Left cardiac atrium (tissue), 4 donors: ENCODE measurements around the gene SLC39A9. TPM values are rescaled to one million over a fixed set of nuclear protein-coding genes. Genes with fewer than 3 reads are reported as not detected.
"Not testable (repeated sequence)": the region's sequence is repeated elsewhere in the genome, so short reads cannot be mapped to it uniquely, and the experiment has no call there.

Experiments used
- ATAC-seq, 2 donors: fragments of 200-7000 bp; cut with Tn5 transposase; one replicate each; pipeline ENCODE4 v1.9.1; 2020; ENCODE audit warnings: mild to moderate bottlenecking in 2 of 2, moderate library complexity in 2 of 2
- DNase-seq: peaks from one replicate; pipeline ENCODE4 v3.0.0-alpha.2; 2020
- intact Hi-C, 2 donors: fragments of 100-400 bp; cut with DNase I; formaldehyde crosslinking; loops; one replicate each; pipeline versions ENCODE4 v1.14.1 to v1.15.1; 2022 to 2023
- total RNA-seq, 2 donors: library from RNA; stranded (reverse); fragmentation: NEBNext Ultra II Directional; extraction: Animal tissue kit (Norgen Biotek cat#: 25700); gene quantifications; one replicate each; pipeline ENCODE4 v1.2.1, GENCODE V29; 2021
- donor health status: DM: no; HTN: yes; CAD: no.
- donor health status: DM: no; HTN: yes; CAD: no; lungs with severe emphysema.
- donor health status: DM: yes; HTN: yes; CAD: no.
- donor health status: Dilated cardiomyopathy.

SLC39A9 gene
- total RNA-seq, 2 donors from 2014 or later: 25.7 to 36.0 TPM

GRCh38 chr14:69363964-69364363 lies 34.5 kb upstream of the SLC39A9 start:
- intact Hi-C loops: loop anchor here in 1 of 2 donors (2.0 to 10.0 kb wide), 2 partner anchors 119 to 239 kb away; no protein-coding TSS in a partner anchor
- ATAC-seq: no peak
- no peak for DNase-seq

GRCh38 chr14:69364378-69364777 lies 34.1 kb upstream of the SLC39A9 start:
- DNase-seq (no peak), ATAC-seq (no peak)
- intact Hi-C loops: loop anchor here in 1 of 2 donors (10.0 kb wide), 1 partner anchor 240 kb away; no protein-coding TSS in a partner anchor

GRCh38 chr14:69366069-69366468 lies 32.4 kb upstream of the SLC39A9 start:
- ATAC-seq: no peak
- DNase-seq: no peak
- intact Hi-C loops: loop anchor here in 1 of 2 donors (10.0 kb wide), 1 partner anchor 241 kb away; no protein-coding TSS in a partner anchor

- ATAC-seq: no peak
- intact Hi-C loops: loop anchor here in 1 of 2 donors (10.0 kb wide), 1 partner anchor 242 kb away; no protein-coding TSS in a partner anchor
Measured at GRCh38 chr14:69366761-69367160, 31.7 kb upstream of the SLC39A9 start.

GRCh38 chr14:69368381-69368780 lies 30.1 kb upstream of the SLC39A9 start:
- ATAC-seq (no peak), DNase-seq (no peak)
- intact Hi-C loops: loop anchor here in 1 of 2 donors (10.0 kb wide), 1 partner anchor 244 kb away; no protein-coding TSS in a partner anchor

More at GRCh38 chr14:69366761-69367160, 31.7 kb upstream of the SLC39A9 start:
- no peak for DNase-seq

GRCh38 chr14:69370061-69370460 lies 28.4 kb upstream of the SLC39A9 start:
- intact Hi-C loops: no loop called here
- ATAC-seq (no peak), DNase-seq (no peak)

- no peak for DNase-seq
Measured at GRCh38 chr14:69372146-69372545, 26.3 kb upstream of the SLC39A9 start.

GRCh38 chr14:69373104-69373503 lies 25.4 kb upstream of the SLC39A9 start:
- ATAC-seq (no peak), DNase-seq (no peak)
- intact Hi-C loops: no loop called here

More at GRCh38 chr14:69372146-69372545, 26.3 kb upstream of the SLC39A9 start:
- no peak for ATAC-seq
- intact Hi-C loops: no loop called here

- ATAC-seq (no peak), DNase-seq (no peak)
- intact Hi-C loops: no loop called here
Measured at GRCh38 chr14:69374235-69374634, 24.3 kb upstream of the SLC39A9 start.

- intact Hi-C loops: no loop called here
- DNase-seq (no peak), ATAC-seq (no peak)
Measured at GRCh38 chr14:69375182-69375581, 23.3 kb upstream of the SLC39A9 start.

GRCh38 chr14:69375722-69376121 lies 22.8 kb upstream of the SLC39A9 start:
- no peak for ATAC-seq
- DNase-seq: no peak
- intact Hi-C loops: no loop called here

- intact Hi-C loops: no loop called here
- no peak for ATAC-seq
- no peak for DNase-seq
Measured at GRCh38 chr14:69376439-69376838, 22.1 kb upstream of the SLC39A9 start.

GRCh38 chr14:69378274-69378673 lies 20.2 kb upstream of the SLC39A9 start:
- DNase-seq (no peak), ATAC-seq (no peak)
- intact Hi-C loops: no loop called here

- DNase-seq: no peak
- ATAC-seq: no peak
- intact Hi-C loops: no loop called here
Measured at GRCh38 chr14:69387311-69387710, 11.2 kb upstream of the SLC39A9 start.

GRCh38 chr14:69391400-69391799 lies 7.1 kb upstream of the SLC39A9 start:
- peak; percentile 24 for DNase-seq
- intact Hi-C loops: not testable (repeated sequence)

GRCh38 chr14:69392481-69392880 lies 6.0 kb upstream of the SLC39A9 start:
- ATAC-seq (no peak), DNase-seq (no peak)
- intact Hi-C loops: no loop called here

More at GRCh38 chr14:69391400-69391799, 7.1 kb upstream of the SLC39A9 start:
- ATAC-seq: not testable (repeated sequence)

GRCh38 chr14:69395929-69396328 lies 2.6 kb upstream of the SLC39A9 start:
- intact Hi-C loops: no loop called here
- ATAC-seq (no peak), DNase-seq (no peak)

GRCh38 chr14:69398818-69399210 lies 322 bp downstream of the SLC39A9 start:
- ATAC-seq: no peak
- DNase-seq: no peak
- intact Hi-C loops: no loop called here

- no peak for DNase-seq
- ATAC-seq: no peak
- intact Hi-C loops: no loop called here
Measured at GRCh38 chr14:69399750-69400149, 1.3 kb downstream of the SLC39A9 start.

- DNase-seq (no peak), ATAC-seq (no peak)
- intact Hi-C loops: no loop called here
Measured at GRCh38 chr14:69400154-69400553, 1.7 kb downstream of the SLC39A9 start.

- ATAC-seq (no peak), DNase-seq (no peak)
- intact Hi-C loops: no loop called here
Measured at GRCh38 chr14:69401841-69402240, 3.3 kb downstream of the SLC39A9 start.

GRCh38 chr14:69404478-69404877 lies 6.0 kb downstream of the SLC39A9 start:
- intact Hi-C loops: no loop called here
- no peak for DNase-seq
- no peak for ATAC-seq
